Osteoblast (primary cell): ENCODE measurements around the gene ROBO2. TPM values are rescaled to one million over a fixed set of nuclear protein-coding genes. Genes with fewer than 3 reads are reported as not detected.

Experiments
- DNase-seq: peaks from one replicate; pipeline ENCODE4 v3.0.0; 2011; ENCODE audit warnings: low spot score, mixed read lengths; ENCODE audit not compliant: insufficient read length; ENCODE audit errors: missing footprints
- H2AFZ ChIP-seq: 2 replicates; pipeline ENCODE4 v1.6.0; 2011; ENCODE audit warnings: mild to moderate bottlenecking, low read length
- H3K27ac ChIP-seq: 2 replicates; pipeline ENCODE4 v1.5.1; 2011; ENCODE audit warnings: mild to moderate bottlenecking, low read depth, low read length, moderate library complexity
- H3K27me3 ChIP-seq: 2 replicates; pipeline ENCODE4 v1.6.0; 2012; ENCODE audit warnings: mild to moderate bottlenecking, control low read depth, inconsistent platforms, low read length, moderate library complexity; ENCODE audit not compliant: insufficient read depth
- H3K36me3 ChIP-seq: 2 replicates; pipeline ENCODE4 v1.5.1; 2011; ENCODE audit warnings: mild to moderate bottlenecking, low read length, control low read depth, moderate library complexity; ENCODE audit not compliant: insufficient read depth
- H3K4me1 ChIP-seq: 2 replicates; pipeline ENCODE4 v1.5.1; 2011; ENCODE audit warnings: mild to moderate bottlenecking, low read length, control low read depth, moderate library complexity; ENCODE audit not compliant: insufficient read depth
- H3K4me2 ChIP-seq: 2 replicates; pipeline ENCODE4 v1.6.0; 2011; ENCODE audit warnings: mild to moderate bottlenecking, low read length; ENCODE audit not compliant: insufficient read depth
- H3K4me3 ChIP-seq: fragments of 200-600 bp; sonication (generic); 3 replicates; pipeline ENCODE4 v1.5.1; 2012; ENCODE audit warnings: mild to moderate bottlenecking, low read length, inconsistent platforms; ENCODE audit not compliant: insufficient read depth
- H3K79me2 ChIP-seq: 2 replicates; pipeline ENCODE4 v1.6.0; 2012; ENCODE audit warnings: mild to moderate bottlenecking, low read length, control low read depth, inconsistent platforms; ENCODE audit not compliant: insufficient read depth
- H3K9me3 ChIP-seq: 2 replicates; pipeline ENCODE4 v1.5.1; 2011; ENCODE audit warnings: low read depth, low read length, control low read depth
- H4K20me1 ChIP-seq: 2 replicates; pipeline ENCODE4 v1.6.0; 2012; ENCODE audit warnings: mild to moderate bottlenecking, low read length, control low read depth; ENCODE audit not compliant: insufficient read depth
- total RNA-seq: library from RNA; depleted of rRNA; stranded (reverse); fragments of >200 nt; gene quantifications from 2 replicates; pipeline ENCODE4 v1.2.3, GENCODE V29; 2012
- TF ChIP-seq, protein P1 (sequence below): IDR thresholded peaks from 2 replicates; pipeline ENCODE4 v1.5.1; 2011; ENCODE audit warnings: mild to moderate bottlenecking, low read depth, low read length, moderate library complexity; ENCODE audit errors: extremely low read depth

Gene ROBO2
- total RNA-seq, 1 donor: 0.36 TPM

DNA sequence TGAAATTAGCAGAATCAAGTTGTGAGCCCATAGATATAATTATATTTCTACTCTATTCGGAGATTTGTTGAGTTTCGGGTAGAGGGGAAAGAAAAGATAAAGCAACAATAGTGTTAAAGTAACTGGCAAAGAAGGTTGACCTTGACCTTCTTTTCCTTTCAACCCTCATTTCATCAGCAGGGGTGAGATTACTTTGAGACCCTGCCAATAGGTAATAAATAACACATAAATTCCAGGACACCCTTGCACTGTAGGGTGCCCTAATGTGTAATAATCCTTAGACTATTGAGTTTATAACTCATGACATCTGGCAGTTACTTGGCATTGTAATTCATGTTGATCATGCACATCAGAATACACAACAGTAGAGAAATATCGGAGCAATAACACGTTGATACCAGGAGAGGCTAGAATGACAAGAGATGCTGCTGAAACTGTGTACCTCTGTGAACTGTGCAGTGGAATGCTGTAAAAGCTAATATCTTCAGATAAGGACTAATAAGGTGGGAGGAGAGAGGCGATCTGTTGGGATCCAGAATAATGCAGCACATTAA is 426.7 kb downstream of the ROBO2 start:
- H4K20me1 ChIP-seq: no peaks in the 10 kb centered on the region
- H3K79me2 ChIP-seq: no peaks in the 10 kb centered on the region
- H2AFZ ChIP-seq: no peak overlapping the region
- no peaks in the 10 kb centered on the region for H3K4me1 ChIP-seq
- DNase-seq: no peak
- no peaks in the 10 kb centered on the region for H3K27me3 ChIP-seq
- H3K4me3 ChIP-seq: no peak overlapping the region
- H3K4me2 ChIP-seq: no peak overlapping the region
- peaks cover 4% of the 10 kb centered on the region for H3K9me3 ChIP-seq
- H3K27ac ChIP-seq: no peak overlapping the region
- H3K36me3 ChIP-seq: no peaks in the 10 kb centered on the region
- TF ChIP-seq, protein P1, sequence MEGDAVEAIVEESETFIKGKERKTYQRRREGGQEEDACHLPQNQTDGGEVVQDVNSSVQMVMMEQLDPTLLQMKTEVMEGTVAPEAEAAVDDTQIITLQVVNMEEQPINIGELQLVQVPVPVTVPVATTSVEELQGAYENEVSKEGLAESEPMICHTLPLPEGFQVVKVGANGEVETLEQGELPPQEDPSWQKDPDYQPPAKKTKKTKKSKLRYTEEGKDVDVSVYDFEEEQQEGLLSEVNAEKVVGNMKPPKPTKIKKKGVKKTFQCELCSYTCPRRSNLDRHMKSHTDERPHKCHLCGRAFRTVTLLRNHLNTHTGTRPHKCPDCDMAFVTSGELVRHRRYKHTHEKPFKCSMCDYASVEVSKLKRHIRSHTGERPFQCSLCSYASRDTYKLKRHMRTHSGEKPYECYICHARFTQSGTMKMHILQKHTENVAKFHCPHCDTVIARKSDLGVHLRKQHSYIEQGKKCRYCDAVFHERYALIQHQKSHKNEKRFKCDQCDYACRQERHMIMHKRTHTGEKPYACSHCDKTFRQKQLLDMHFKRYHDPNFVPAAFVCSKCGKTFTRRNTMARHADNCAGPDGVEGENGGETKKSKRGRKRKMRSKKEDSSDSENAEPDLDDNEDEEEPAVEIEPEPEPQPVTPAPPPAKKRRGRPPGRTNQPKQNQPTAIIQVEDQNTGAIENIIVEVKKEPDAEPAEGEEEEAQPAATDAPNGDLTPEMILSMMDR: no peak

- Histone ChIP-seq H3K27ac (no peak overlapping the region), H3K4me3 (no peak overlapping the region), H3K79me2 (no peaks in the 10 kb centered on the region), H3K4me1 (no peaks in the 10 kb centered on the region), H3K27me3 (no peaks in the 10 kb centered on the region), H3K9me3 (peaks cover 4% of the 10 kb centered on the region), H2AFZ (no peak overlapping the region), H3K36me3 (no peaks in the 10 kb centered on the region), H4K20me1 (no peaks in the 10 kb centered on the region), H3K4me2 (no peak overlapping the region)
- DNase-seq: no peak
- TF ChIP-seq, protein P1: no peak
Observed at GRCh38 chr3:77467702-77468625, 428.1 kb downstream of the ROBO2 start.

- no peak overlapping the region for H2AFZ ChIP-seq
- H3K4me1 ChIP-seq: no peaks in the 10 kb centered on the region
- H3K27me3 ChIP-seq: no peaks in the 10 kb centered on the region
- TF ChIP-seq, protein P1: no peak
- no peak overlapping the region for H3K4me3 ChIP-seq
- H3K4me2 ChIP-seq: no peak overlapping the region
- no peak overlapping the region for H3K27ac ChIP-seq
- H4K20me1 ChIP-seq: no peaks in the 10 kb centered on the region
- H3K36me3 ChIP-seq: no peaks in the 10 kb centered on the region
- DNase-seq: no peak
- no peaks in the 10 kb centered on the region for H3K79me2 ChIP-seq
- H3K9me3 ChIP-seq: peaks cover 4% of the 10 kb centered on the region
Observed at GRCh38 chr3:77468626-77469020, 428.7 kb downstream of the ROBO2 start.

- no peak overlapping the region for H3K4me2 ChIP-seq
- TF ChIP-seq, protein P1: no peak
- no peaks in the 10 kb centered on the region for H3K79me2 ChIP-seq
- H3K27ac ChIP-seq: no peak overlapping the region
- no peak overlapping the region for H2AFZ ChIP-seq
- no peaks in the 10 kb centered on the region for H3K9me3 ChIP-seq
- no peaks in the 10 kb centered on the region for H3K27me3 ChIP-seq
- H3K4me1 ChIP-seq: no peaks in the 10 kb centered on the region
- no peaks in the 10 kb centered on the region for H4K20me1 ChIP-seq
- no peak for DNase-seq
- H3K4me3 ChIP-seq: no peak overlapping the region
- H3K36me3 ChIP-seq: no peaks in the 10 kb centered on the region
Observed at GRCh38 chr3:77475507-77475906, 435.6 kb downstream of the ROBO2 start.
